Breast epithelium (tissue), 4 donors: Measurements from ENCODE around the gene MIER1. TPM values are rescaled to one million over a fixed set of nuclear protein-coding genes. Genes with fewer than 3 reads are reported as not detected.

ENCODE experiments used
- DNase-seq, 2 donors: peaks; one replicate each; pipeline ENCODE4 v3.0.0-alpha.2; 2019; ENCODE audit warnings: low spot score in 2 of 2
- H3K27ac ChIP-seq, 2 donors: fragments of 200-600 bp; sonication (generic) in 1 of 2; one replicate each; pipeline ENCODE4 v1.5.1; 2016 to 2019; ENCODE audit warnings: mild to moderate bottlenecking in 1 of 2
- H3K27me3 ChIP-seq, 2 donors: fragments of 200-600 bp; sonication (generic) in 1 of 2; one replicate each; pipeline versions ENCODE4 v1.5.1 to v1.6.0; 2017 to 2019; ENCODE audit warnings: control low read depth in 1 of 2, mild to moderate bottlenecking in 1 of 2
- H3K36me3 ChIP-seq: fragments of 200-600 bp; one replicate; pipeline ENCODE4 v1.5.1; 2019
- H3K4me1 ChIP-seq, 2 donors: fragments of 200-600 bp; sonication (generic); one replicate each; pipeline ENCODE4 v1.5.1; 2016 to 2019; ENCODE audit warnings: control low read depth in 1 of 2
- H3K4me3 ChIP-seq, 3 donors: fragments of 200-600 bp; sonication (generic); 1 replicate in 2 of 3; 2 replicates in 1 of 3; pipeline ENCODE4 v1.5.1; 2016 to 2019; ENCODE audit warnings: mild to moderate bottlenecking in 3 of 3, moderate library complexity in 2 of 3
- H3K9me3 ChIP-seq, 2 donors: fragments of 200-600 bp; sonication (generic) in 1 of 2; one replicate each; pipeline ENCODE4 v1.5.1; 2016 to 2019; ENCODE audit warnings: control low read depth in 1 of 2
- POLR2A ChIP-seq: fragments of 450-650 bp; IDR thresholded peaks from one replicate; pipeline ENCODE4 v1.6.1; 2016; ENCODE audit warnings: antibody characterized with exemption, mild to moderate bottlenecking, moderate library complexity
- POLR2AphosphoS5 ChIP-seq, 3 donors: sonication (generic); formaldehyde crosslinking; IDR thresholded peaks; one replicate each; pipeline ENCODE4 v1.6.1; 2017; ENCODE audit warnings: antibody characterized with exemption in 3 of 3
- intact Hi-C: fragments of 100-400 bp; cut with DNase I; formaldehyde crosslinking; loops from one replicate; pipeline ENCODE4 v1.15.1; 2023; ENCODE audit warnings: low total_unique reads
- total RNA-seq, 3 donors: library from RNA; depleted of rRNA; stranded (reverse); fragments of >200 nt; gene quantifications; one replicate each; pipeline ENCODE4 v1.1.0, GENCODE V29; 2016
- TF ChIP-seq, protein P1 (sequence below), 3 donors: fragments of 450-650 bp; IDR thresholded peaks; one replicate each; pipeline ENCODE4 v1.5.1; 2016 to 2017; ENCODE audit warnings: antibody characterized with exemption in 3 of 3, mild to moderate bottlenecking in 3 of 3, moderate library complexity in 3 of 3

The MIER1 gene
- total RNA-seq, 3 donors from 2014 or later = 42.4 to 51.1 (median 43.9) TPM

DNA sequence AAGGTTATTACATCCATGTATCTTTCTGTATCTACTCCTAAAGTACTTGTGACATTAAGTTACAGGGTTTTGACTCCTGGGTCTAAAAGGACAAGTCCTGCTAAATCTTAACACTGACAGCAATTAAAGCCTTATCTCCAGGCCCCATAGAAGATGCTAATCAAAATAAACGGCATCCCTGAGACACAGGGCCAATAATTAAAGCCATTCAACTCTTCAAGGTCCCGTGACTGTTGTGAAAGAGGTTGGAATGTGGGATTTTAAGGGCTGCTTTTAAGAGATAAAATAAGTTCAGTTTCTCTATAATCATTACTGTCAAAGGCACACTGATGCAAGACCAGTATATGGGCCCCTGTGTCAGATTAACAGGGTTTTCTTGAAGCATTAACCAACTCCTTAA is 8.5 kb upstream of the MIER1 start:
- no peak for TF ChIP-seq POLR2AphosphoS5 (IDR thresholded peaks at IDR 0.05)
- TF ChIP-seq, protein P1, sequence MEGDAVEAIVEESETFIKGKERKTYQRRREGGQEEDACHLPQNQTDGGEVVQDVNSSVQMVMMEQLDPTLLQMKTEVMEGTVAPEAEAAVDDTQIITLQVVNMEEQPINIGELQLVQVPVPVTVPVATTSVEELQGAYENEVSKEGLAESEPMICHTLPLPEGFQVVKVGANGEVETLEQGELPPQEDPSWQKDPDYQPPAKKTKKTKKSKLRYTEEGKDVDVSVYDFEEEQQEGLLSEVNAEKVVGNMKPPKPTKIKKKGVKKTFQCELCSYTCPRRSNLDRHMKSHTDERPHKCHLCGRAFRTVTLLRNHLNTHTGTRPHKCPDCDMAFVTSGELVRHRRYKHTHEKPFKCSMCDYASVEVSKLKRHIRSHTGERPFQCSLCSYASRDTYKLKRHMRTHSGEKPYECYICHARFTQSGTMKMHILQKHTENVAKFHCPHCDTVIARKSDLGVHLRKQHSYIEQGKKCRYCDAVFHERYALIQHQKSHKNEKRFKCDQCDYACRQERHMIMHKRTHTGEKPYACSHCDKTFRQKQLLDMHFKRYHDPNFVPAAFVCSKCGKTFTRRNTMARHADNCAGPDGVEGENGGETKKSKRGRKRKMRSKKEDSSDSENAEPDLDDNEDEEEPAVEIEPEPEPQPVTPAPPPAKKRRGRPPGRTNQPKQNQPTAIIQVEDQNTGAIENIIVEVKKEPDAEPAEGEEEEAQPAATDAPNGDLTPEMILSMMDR (IDR thresholded peaks at IDR 0.05) = no peak
- no peak for TF ChIP-seq POLR2A
- Histone ChIP-seq H3K9me3 (no peaks in the 10 kb centered on the region), H3K27me3 (no peaks in the 10 kb centered on the region), H3K4me3 (no peak overlapping the region), H3K27ac (no peak overlapping the region), H3K4me1 (no peaks in the 10 kb centered on the region), H3K36me3 (no peaks in the 10 kb centered on the region)
- intact Hi-C loops = no loop called here
- no peak for DNase-seq

DNA sequence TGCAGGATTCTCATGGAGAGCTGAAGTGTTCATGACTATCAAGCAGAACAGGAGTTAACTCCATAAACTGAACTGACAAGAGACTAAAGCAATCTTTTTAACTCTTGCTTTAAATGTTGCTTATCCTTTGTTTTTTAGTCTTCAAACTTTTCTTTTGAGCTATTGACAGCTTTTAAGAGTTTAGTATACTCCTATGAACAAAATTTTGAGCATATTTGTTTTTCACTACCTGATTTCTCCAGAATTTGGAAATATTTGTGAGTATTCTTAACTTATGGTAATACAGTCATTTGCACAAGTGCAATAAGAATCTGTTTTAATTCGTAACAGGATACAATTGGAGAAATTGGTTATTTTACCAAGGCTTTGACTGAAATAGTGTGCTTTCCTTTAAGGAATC is 7.3 kb upstream of the MIER1 start:
- Histone ChIP-seq H3K9me3 (no peaks in the 10 kb centered on the region), H3K4me1 (no peaks in the 10 kb centered on the region), H3K36me3 (no peaks in the 10 kb centered on the region), H3K27me3 (no peaks in the 10 kb centered on the region), H3K27ac (no peak overlapping the region), H3K4me3 (no peak overlapping the region)
- no peak for DNase-seq
- no peak for TF ChIP-seq POLR2A
- TF ChIP-seq, protein P1 (IDR thresholded peaks at IDR 0.05) = no peak
- TF ChIP-seq POLR2AphosphoS5 (IDR thresholded peaks at IDR 0.05) = no peak
- intact Hi-C loops = no loop called here

DNA sequence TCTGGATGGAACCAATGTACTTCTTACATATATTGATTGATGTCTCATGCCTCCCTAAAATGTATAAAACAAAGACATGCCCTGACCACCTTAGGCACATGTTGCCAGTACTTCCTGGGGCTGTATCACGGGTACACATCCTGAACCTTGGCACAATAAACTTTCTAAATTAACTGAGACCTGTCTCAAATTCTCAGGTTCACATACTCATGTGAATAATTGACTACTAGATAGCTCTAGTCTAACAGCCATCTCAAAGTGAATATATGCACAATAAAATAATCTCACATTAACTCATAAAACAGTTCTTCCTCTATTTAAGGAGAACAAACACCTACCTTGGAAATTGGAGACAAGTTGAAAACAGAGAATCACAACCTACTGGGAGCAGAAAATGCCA is 5.7 kb upstream of the MIER1 start:
- Histone ChIP-seq H3K4me3 (no peak overlapping the region), H3K27me3 (no peaks in the 10 kb centered on the region), H3K36me3 (no peaks in the 10 kb centered on the region), H3K4me1 (no peaks in the 10 kb centered on the region), H3K27ac (no peak overlapping the region), H3K9me3 (no peaks in the 10 kb centered on the region)
- intact Hi-C loops = no loop called here
- TF ChIP-seq POLR2A = no peak
- no peak for TF ChIP-seq POLR2AphosphoS5 (IDR thresholded peaks at IDR 0.05)
- TF ChIP-seq, protein P1 (IDR thresholded peaks at IDR 0.05) = no peak
- DNase-seq = no peak

DNA sequence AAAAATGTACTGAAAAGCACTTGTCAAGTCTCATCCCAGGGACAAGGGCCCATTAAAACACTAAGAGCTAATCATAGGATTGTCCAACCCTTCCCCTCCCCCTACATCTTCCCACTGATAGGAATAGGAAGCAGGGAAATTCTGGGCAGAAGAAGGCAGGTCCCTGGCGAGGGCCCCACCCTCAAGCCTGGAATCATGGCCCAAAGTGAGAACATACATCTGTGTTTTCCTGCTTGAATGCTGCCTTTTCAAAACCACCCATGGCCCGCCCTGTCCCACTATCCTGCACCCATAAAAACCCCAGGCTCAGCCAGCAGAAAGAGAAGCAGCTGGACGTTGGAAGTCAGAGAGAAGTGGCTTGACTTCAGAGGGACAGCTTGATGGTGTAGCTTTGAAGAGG is 5.0 kb upstream of the MIER1 start:
- no peaks in the 10 kb centered on the region for H3K36me3 ChIP-seq
- no peak for TF ChIP-seq POLR2A
- no peak for TF ChIP-seq POLR2AphosphoS5 (IDR thresholded peaks at IDR 0.05)
- TF ChIP-seq, protein P1 (IDR thresholded peaks at IDR 0.05) = no peak
- no peaks in the 10 kb centered on the region for H3K4me1 ChIP-seq
- no peak overlapping the region for H3K27ac ChIP-seq
- DNase-seq = no peak
- H3K9me3 ChIP-seq = no peaks in the 10 kb centered on the region
- intact Hi-C loops = no loop called here
- H3K27me3 ChIP-seq = no peaks in the 10 kb centered on the region
- no peak overlapping the region for H3K4me3 ChIP-seq

DNA sequence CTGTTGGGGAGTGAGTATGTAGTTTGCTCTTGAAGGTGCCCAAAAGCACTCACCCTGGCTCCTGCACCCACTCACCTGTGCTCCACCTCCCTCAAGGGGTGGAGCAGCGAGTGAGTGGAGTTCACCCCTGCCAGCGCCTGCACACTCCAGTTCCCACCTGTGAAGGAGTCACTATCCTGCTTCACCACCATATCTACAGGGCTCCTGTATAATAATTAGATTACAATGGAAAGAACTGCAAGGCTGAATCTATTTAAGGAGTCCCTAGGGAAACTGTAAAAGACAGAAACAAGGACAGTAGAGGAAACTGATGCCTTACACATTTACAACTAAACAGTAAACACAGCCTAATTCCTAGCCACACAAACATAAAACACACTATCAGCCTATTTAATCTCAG is 4.2 kb upstream of the MIER1 start:
- intact Hi-C loops = no loop called here
- no peaks in the 10 kb centered on the region for H3K36me3 ChIP-seq
- no peak for DNase-seq
- no peaks in the 10 kb centered on the region for H3K4me1 ChIP-seq
- H3K27me3 ChIP-seq = no peaks in the 10 kb centered on the region
- TF ChIP-seq, protein P1 (IDR thresholded peaks at IDR 0.05) = no peak
- H3K4me3 ChIP-seq = no peak overlapping the region
- H3K9me3 ChIP-seq = no peaks in the 10 kb centered on the region
- no peak overlapping the region for H3K27ac ChIP-seq
